ENCODE measurements around the gene WNT3A. TPM values are rescaled to one million over a fixed set of nuclear protein-coding genes. Genes with fewer than 3 reads are reported as not detected.

WNT3A gene
- total and polyA plus RNA-seq, 12 donors, result not detected

GRCh38 chr1:228105996-228106799 lies 99.4 kb downstream of the WNT3A start:
- Histone ChIP-seq H3K4me1 (peaks cover 19 to 59% (median 47%) of the 10 kb centered on the region in 9 donors), H3K9me3 (no peaks in the 10 kb centered on the region), H3K4me3 (no peak overlapping the region), H3K27ac (no peak overlapping the region), H3K27me3 (no peaks in the 10 kb centered on the region), H3K36me3 (peaks cover 0 to 32% (median 10%) of the 10 kb centered on the region in 9 donors)
- 83% methylated on average over 8 of the region's 8 CpGs for WGBS, 2 donors
- ATAC-seq, result no peak
- DNase-seq, result peak in 1 of 2 donors; percentile 10
- intact Hi-C loops (cut with DNase I), result no loop called here
- TF ChIP-seq CTCF (IDR thresholded peaks at IDR 0.05), result no peak

GRCh38 chr1:228106800-228107054 lies 99.9 kb downstream of the WNT3A start:
- H3K9me3 ChIP-seq, result no peaks in the 10 kb centered on the region
- no peak overlapping the region for H3K4me3 ChIP-seq
- ATAC-seq, result no peak
- no peak overlapping the region for H3K27ac ChIP-seq
- H3K27me3 ChIP-seq, result no peaks in the 10 kb centered on the region
- WGBS, 2 donors, result 87% methylated on average over 9 of the region's 9 CpGs
- H3K36me3 ChIP-seq, result peaks cover 0 to 27% (median 10%) of the 10 kb centered on the region in 9 donors
- intact Hi-C loops (cut with DNase I), result no loop called here
- no peak for TF ChIP-seq CTCF (IDR thresholded peaks at IDR 0.05)
- peak in 1 of 2 donors; percentile 10 for DNase-seq
- H3K4me1 ChIP-seq, result peaks cover 19 to 53% (median 43%) of the 10 kb centered on the region in 9 donors

GRCh38 chr1:228107636-228108035 lies 100.8 kb downstream of the WNT3A start:
- no peak overlapping the region for H3K27ac ChIP-seq
- intact Hi-C loops (cut with DNase I), result no loop called here
- no peaks in the 10 kb centered on the region for H3K27me3 ChIP-seq
- peak overlapping the region in 1 of 10 donors; percentile 97 for H3K4me3 ChIP-seq
- ATAC-seq (no peak), DNase-seq (peak in 1 of 2 donors; percentile 17)
- H3K36me3 ChIP-seq, result peaks cover 0 to 27% (median 10%) of the 10 kb centered on the region in 9 donors
- WGBS, 2 donors, result 88 to 90% methylated on average over 19 of the region's 19 CpGs
- TF ChIP-seq CTCF (IDR thresholded peaks at IDR 0.05), result no peak
- H3K9me3 ChIP-seq, result no peaks in the 10 kb centered on the region
- peaks cover 12 to 45% (median 34%) of the 10 kb centered on the region in 9 donors for H3K4me1 ChIP-seq

GRCh38 chr1:228108055-228108690 lies 101.4 kb downstream of the WNT3A start:
- ATAC-seq (no peak), DNase-seq (no peak)
- no peak for TF ChIP-seq CTCF (IDR thresholded peaks at IDR 0.05)
- Histone ChIP-seq H3K27ac (peak overlapping the region in 8 of 10 donors; percentile 76 to 96 (median 89)), H3K27me3 (no peaks in the 10 kb centered on the region), H3K4me3 (peak overlapping the region in 9 of 10 donors; percentile 82 to 99 (median 95)), H3K4me1 (peaks cover 12 to 45% (median 34%) of the 10 kb centered on the region in 9 donors), H3K36me3 (peaks cover 0 to 27% (median 10%) of the 10 kb centered on the region in 9 donors), H3K9me3 (no peaks in the 10 kb centered on the region)
- intact Hi-C loops (cut with DNase I), result no loop called here
- 78 to 80% methylated on average over 11 of the region's 11 CpGs for WGBS, 2 donors
